HepG2 (cell line): ENCODE results near the gene ADAT3. TPM values are rescaled to one million over a fixed set of nuclear protein-coding genes. Genes with fewer than 3 reads are reported as not detected.

ENCODE experiments used
- ATF7-NPFF ChIP-seq: sonication (generic); formaldehyde crosslinking; IDR thresholded peaks from 2 replicates; pipeline ENCODE4 v1.8.1; 2023; ENCODE audit warnings: mild to moderate bottlenecking, low read depth, missing genetic modification reagents, moderate library complexity
- HOXA3 ChIP-seq: sonication (generic); formaldehyde crosslinking; IDR thresholded peaks from 2 replicates; pipeline ENCODE4 v1.5.0; 2020; ENCODE audit warnings: missing genetic modification reagents
- KLF16 ChIP-seq, 2 experiments: sonication (generic) in 1 of 2; formaldehyde crosslinking in 1 of 2; IDR thresholded peaks; 2 replicates each; pipeline versions ENCODE4 v1.6.1 to v1.8.0; 2016 to 2023; ENCODE audit warnings: missing genetic modification reagents in 2 of 2, missing compliant biosample characterization in 1 of 2
- LCORL ChIP-seq, 2 experiments: fragments of 450-650 bp in 1 of 2; sonication (generic) in 1 of 2; formaldehyde crosslinking in 1 of 2; IDR thresholded peaks; 2 replicates each; pipeline versions ENCODE4 v1.5.0 to v1.6.1; 2017 to 2020; ENCODE audit warnings: antibody characterized with exemption in 1 of 2, missing genetic modification reagents in 1 of 2
- PRDM4 ChIP-seq: sonication (generic); formaldehyde crosslinking; IDR thresholded peaks from 2 replicates; pipeline ENCODE4 v1.9.0; 2021; ENCODE audit warnings: missing genetic modification reagents, borderline replicate concordance
- SP5 ChIP-seq: IDR thresholded peaks from 2 replicates; pipeline ENCODE4 v1.6.1; 2016; ENCODE audit warnings: low read depth, borderline replicate concordance
- TSC22D2 ChIP-seq: sonication (generic); formaldehyde crosslinking; IDR thresholded peaks from 2 replicates; pipeline ENCODE4 v1.5.1; 2020; ENCODE audit warnings: missing genetic modification reagents, mild to moderate bottlenecking, borderline replicate concordance
- ZNF383 ChIP-seq: sonication (generic); formaldehyde crosslinking; IDR thresholded peaks from 2 replicates; pipeline ENCODE4 v1.4.0; 2020; ENCODE audit warnings: missing genetic modification reagents, mild to moderate bottlenecking, borderline replicate concordance
- polyA plus RNA-seq, 8 experiments: library from polyadenylated mRNA; depleted of rRNA in 3 of 8; stranded (reverse) in 7 of 8; unstranded in 1 of 8; fragments of >200 nt; fragmentation: Illumina TruSeq in 4 of 8; extraction: Trizol in 4 of 8; gene quantifications; 2 replicates each; pipeline versions ENCODE4 v1.2.1 to v1.2.3, GENCODE V29; 2011 to 2016; ENCODE audit warnings: low read depth in 4 of 8, missing spikeins in 1 of 8, mixed read lengths in 1 of 8; ENCODE audit not compliant: insufficient read depth in 1 of 8
- total RNA-seq, 5 experiments: library from RNA; depleted of rRNA; stranded (reverse); fragments of >200 nt; fragmentation: Illumina TruSeq; extraction: Trizol; gene quantifications; 2 replicates each; pipeline ENCODE4 v1.2.3, GENCODE V29; 2016; ENCODE audit warnings: low read depth in 1 of 5
- TF ChIP-seq, protein P1 (sequence below): sonication (generic); formaldehyde crosslinking; IDR thresholded peaks from 2 replicates; pipeline ENCODE4 v1.5.0; 2020; ENCODE audit warnings: mild to moderate bottlenecking, missing genetic modification reagents
- TF ChIP-seq, protein P2 (sequence below): IDR thresholded peaks from 2 replicates; pipeline ENCODE4 v1.6.1; 2018; ENCODE audit warnings: missing genetic modification reagents, mild to moderate bottlenecking, missing compliant biosample characterization
- TF ChIP-seq, protein P3 (sequence below): sonication (generic); formaldehyde crosslinking; IDR thresholded peaks from 2 replicates; pipeline ENCODE4 v1.5.0; 2020; ENCODE audit warnings: mild to moderate bottlenecking, missing genetic modification reagents, borderline replicate concordance
- TF ChIP-seq, protein P4 (sequence below): sonication (generic); formaldehyde crosslinking; IDR thresholded peaks from 2 replicates; pipeline ENCODE4 v1.4.0; 2020; ENCODE audit warnings: mild to moderate bottlenecking, low read depth, missing genetic modification reagents

Gene ADAT3
- total and polyA plus RNA-seq, 2 of the 13 experiments (the other 11 are each of a cell fraction or from before 2014, with no cell fraction given) = 0.95 to 3.5 TPM

DNA sequence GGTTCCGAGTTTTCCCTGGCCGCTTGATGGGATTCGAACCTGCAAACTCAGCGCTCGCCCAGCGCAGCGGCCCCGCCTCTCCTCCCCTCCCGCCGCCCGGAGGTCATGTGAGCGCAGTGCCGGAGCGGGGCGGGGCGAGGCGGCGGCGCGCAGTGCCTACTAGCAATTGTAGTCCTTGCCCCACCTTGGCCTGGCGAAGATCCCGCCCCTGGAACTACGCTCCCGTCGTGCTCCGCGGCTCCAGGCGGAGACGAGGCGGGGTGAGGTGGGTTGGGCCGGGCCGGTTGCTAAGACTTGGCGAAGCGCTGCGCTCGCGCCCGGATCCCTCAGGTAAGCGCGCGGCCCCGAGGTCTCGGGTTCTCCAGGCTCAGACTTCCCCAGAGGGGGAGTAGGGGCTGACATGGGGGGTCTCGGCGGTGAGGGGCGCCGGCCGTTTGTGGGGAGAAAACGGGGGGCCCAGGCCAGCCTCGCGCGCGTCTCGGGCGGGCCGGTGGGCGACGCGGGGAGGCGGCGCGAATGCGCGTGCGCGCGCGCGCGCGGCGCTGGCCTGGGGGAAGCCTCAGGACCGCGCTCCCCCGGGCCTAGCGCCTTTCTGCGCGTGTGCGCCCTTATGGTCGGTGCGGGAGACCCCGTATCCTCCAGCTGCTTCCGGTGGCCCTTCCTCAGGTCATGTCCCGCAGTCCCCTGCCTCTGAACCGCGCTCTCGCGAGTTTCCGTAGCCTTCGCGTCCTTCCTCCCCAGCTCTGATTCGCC is at the start of gene ADAT3, which contains the start of gene SCAMP4 (continued):
- TF ChIP-seq, protein P1, sequence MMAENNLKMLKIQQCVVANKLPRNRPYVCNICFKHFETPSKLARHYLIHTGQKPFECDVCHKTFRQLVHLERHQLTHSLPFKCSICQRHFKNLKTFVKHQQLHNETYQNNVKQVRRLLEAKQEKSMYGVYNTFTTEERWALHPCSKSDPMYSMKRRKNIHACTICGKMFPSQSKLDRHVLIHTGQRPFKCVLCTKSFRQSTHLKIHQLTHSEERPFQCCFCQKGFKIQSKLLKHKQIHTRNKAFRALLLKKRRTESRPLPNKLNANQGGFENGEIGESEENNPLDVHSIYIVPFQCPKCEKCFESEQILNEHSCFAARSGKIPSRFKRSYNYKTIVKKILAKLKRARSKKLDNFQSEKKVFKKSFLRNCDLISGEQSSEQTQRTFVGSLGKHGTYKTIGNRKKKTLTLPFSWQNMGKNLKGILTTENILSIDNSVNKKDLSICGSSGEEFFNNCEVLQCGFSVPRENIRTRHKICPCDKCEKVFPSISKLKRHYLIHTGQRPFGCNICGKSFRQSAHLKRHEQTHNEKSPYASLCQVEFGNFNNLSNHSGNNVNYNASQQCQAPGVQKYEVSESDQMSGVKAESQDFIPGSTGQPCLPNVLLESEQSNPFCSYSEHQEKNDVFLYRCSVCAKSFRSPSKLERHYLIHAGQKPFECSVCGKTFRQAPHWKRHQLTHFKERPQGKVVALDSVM (CRISPR knock-in tag) = no peak
- peak; percentile 87; the same call in 1 of the 2 replicates for TF ChIP-seq SP5 (CRISPR knock-in tag)
- TF ChIP-seq TSC22D2 (CRISPR knock-in tag) = no peak
- no peak for TF ChIP-seq LCORL (IDR thresholded peaks at IDR 0.05)
- no peak for TF ChIP-seq LCORL (CRISPR knock-in tag; IDR thresholded peaks at IDR 0.05)
- TF ChIP-seq ATF7-NPFF = no peak
- TF ChIP-seq, protein P2, sequence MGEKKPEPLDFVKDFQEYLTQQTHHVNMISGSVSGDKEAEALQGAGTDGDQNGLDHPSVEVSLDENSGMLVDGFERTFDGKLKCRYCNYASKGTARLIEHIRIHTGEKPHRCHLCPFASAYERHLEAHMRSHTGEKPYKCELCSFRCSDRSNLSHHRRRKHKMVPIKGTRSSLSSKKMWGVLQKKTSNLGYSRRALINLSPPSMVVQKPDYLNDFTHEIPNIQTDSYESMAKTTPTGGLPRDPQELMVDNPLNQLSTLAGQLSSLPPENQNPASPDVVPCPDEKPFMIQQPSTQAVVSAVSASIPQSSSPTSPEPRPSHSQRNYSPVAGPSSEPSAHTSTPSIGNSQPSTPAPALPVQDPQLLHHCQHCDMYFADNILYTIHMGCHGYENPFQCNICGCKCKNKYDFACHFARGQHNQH (CRISPR knock-in tag) = peak; percentile 4; the same call in 1 of the 2 replicates
- TF ChIP-seq PRDM4 = no peak
- no peak for TF ChIP-seq ZNF383 (CRISPR knock-in tag)
- TF ChIP-seq, protein P3, sequence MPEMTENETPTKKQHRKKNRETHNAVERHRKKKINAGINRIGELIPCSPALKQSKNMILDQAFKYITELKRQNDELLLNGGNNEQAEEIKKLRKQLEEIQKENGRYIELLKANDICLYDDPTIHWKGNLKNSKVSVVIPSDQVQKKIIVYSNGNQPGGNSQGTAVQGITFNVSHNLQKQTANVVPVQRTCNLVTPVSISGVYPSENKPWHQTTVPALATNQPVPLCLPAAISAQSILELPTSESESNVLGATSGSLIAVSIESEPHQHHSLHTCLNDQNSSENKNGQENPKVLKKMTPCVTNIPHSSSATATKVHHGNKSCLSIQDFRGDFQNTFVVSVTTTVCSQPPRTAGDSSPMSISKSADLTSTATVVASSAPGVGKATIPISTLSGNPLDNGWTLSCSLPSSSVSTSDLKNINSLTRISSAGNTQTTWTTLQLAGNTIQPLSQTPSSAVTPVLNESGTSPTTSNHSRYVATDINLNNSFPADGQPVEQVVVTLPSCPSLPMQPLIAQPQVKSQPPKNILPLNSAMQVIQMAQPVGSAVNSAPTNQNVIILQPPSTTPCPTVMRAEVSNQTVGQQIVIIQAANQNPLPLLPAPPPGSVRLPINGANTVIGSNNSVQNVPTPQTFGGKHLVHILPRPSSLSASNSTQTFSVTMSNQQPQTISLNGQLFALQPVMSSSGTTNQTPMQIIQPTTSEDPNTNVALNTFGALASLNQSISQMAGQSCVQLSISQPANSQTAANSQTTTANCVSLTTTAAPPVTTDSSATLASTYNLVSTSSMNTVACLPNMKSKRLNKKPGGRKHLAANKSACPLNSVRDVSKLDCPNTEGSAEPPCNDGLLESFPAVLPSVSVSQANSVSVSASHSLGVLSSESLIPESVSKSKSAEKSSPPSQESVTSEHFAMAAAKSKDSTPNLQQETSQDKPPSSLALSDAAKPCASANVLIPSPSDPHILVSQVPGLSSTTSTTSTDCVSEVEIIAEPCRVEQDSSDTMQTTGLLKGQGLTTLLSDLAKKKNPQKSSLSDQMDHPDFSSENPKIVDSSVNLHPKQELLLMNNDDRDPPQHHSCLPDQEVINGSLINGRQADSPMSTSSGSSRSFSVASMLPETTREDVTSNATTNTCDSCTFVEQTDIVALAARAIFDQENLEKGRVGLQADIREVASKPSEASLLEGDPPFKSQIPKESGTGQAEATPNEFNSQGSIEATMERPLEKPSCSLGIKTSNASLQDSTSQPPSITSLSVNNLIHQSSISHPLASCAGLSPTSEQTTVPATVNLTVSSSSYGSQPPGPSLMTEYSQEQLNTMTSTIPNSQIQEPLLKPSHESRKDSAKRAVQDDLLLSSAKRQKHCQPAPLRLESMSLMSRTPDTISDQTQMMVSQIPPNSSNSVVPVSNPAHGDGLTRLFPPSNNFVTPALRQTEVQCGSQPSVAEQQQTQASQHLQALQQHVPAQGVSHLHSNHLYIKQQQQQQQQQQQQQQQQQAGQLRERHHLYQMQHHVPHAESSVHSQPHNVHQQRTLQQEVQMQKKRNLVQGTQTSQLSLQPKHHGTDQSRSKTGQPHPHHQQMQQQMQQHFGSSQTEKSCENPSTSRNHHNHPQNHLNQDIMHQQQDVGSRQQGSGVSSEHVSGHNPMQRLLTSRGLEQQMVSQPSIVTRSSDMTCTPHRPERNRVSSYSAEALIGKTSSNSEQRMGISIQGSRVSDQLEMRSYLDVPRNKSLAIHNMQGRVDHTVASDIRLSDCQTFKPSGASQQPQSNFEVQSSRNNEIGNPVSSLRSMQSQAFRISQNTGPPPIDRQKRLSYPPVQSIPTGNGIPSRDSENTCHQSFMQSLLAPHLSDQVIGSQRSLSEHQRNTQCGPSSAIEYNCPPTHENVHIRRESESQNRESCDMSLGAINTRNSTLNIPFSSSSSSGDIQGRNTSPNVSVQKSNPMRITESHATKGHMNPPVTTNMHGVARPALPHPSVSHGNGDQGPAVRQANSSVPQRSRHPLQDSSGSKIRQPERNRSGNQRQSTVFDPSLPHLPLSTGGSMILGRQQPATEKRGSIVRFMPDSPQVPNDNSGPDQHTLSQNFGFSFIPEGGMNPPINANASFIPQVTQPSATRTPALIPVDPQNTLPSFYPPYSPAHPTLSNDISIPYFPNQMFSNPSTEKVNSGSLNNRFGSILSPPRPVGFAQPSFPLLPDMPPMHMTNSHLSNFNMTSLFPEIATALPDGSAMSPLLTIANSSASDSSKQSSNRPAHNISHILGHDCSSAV (CRISPR knock-in tag) = no peak
- TF ChIP-seq, protein P4, sequence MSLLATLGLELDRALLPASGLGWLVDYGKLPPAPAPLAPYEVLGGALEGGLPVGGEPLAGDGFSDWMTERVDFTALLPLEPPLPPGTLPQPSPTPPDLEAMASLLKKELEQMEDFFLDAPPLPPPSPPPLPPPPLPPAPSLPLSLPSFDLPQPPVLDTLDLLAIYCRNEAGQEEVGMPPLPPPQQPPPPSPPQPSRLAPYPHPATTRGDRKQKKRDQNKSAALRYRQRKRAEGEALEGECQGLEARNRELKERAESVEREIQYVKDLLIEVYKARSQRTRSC (CRISPR knock-in tag) = no peak
- TF ChIP-seq KLF16 (CRISPR knock-in tag; IDR thresholded peaks at IDR 0.05) = peak in 1 of 2 experiments; percentile 43; a peak in 1 of 4 replicates
- TF ChIP-seq HOXA3 (CRISPR knock-in tag) = peak; percentile 82
